Glutamatergic neuron (in vitro differentiated cells): ENCODE measurements around the gene MKS1. TPM values are rescaled to one million over a fixed set of nuclear protein-coding genes. Genes with fewer than 3 reads are reported as not detected.

Source experiments
- DNase-seq: peaks from one replicate; pipeline ENCODE4 v3.0.0; 2022
- H3K27ac Mint-ChIP-seq: one replicate; pipeline ENCODE4 v1.8.0; 2020; ENCODE audit warnings: mild to moderate bottlenecking, mixed read lengths, inconsistent platforms; ENCODE audit not compliant: unreplicated experiment
- H3K27me3 Mint-ChIP-seq: one replicate; pipeline ENCODE4 v1.8.0; 2020; ENCODE audit warnings: mild to moderate bottlenecking, moderate library complexity, mixed read lengths, inconsistent platforms; ENCODE audit not compliant: unreplicated experiment
- H3K36me3 Mint-ChIP-seq: one replicate; pipeline ENCODE4 v1.8.0; 2020; ENCODE audit warnings: mild to moderate bottlenecking, mixed read lengths, inconsistent platforms; ENCODE audit not compliant: unreplicated experiment
- H3K4me1 Mint-ChIP-seq: one replicate; pipeline ENCODE4 v1.8.0; 2020; ENCODE audit warnings: mild to moderate bottlenecking, low read depth, mixed read lengths, inconsistent platforms; ENCODE audit not compliant: unreplicated experiment
- H3K4me3 Mint-ChIP-seq: one replicate; pipeline ENCODE4 v1.8.0; 2020; ENCODE audit warnings: mild to moderate bottlenecking, mixed read lengths, inconsistent platforms; ENCODE audit not compliant: unreplicated experiment
- H3K9me3 Mint-ChIP-seq: one replicate; pipeline ENCODE4 v1.8.0; 2020; ENCODE audit warnings: mild to moderate bottlenecking, moderate library complexity, mixed read lengths, inconsistent platforms; ENCODE audit not compliant: unreplicated experiment
- total RNA-seq: library from RNA; stranded (reverse); fragmentation: NEBNext Ultra II Directional; extraction: Animal tissue kit (Norgen Biotek cat#: 25700); gene quantifications from one replicate; pipeline ENCODE4 v1.2.1, GENCODE V29; 2021; ENCODE audit not compliant: unreplicated experiment
- TF ChIP-seq, protein P1 (sequence below): fragments of 200-600 bp; sonication (generic); IDR thresholded peaks from one replicate; pipeline ENCODE4 v1.5.0; 2021; ENCODE audit not compliant: partially characterized antibody, unreplicated experiment

Gene MKS1
- total RNA-seq, 1 donor from 2014 or later, result 41.8 TPM

DNA sequence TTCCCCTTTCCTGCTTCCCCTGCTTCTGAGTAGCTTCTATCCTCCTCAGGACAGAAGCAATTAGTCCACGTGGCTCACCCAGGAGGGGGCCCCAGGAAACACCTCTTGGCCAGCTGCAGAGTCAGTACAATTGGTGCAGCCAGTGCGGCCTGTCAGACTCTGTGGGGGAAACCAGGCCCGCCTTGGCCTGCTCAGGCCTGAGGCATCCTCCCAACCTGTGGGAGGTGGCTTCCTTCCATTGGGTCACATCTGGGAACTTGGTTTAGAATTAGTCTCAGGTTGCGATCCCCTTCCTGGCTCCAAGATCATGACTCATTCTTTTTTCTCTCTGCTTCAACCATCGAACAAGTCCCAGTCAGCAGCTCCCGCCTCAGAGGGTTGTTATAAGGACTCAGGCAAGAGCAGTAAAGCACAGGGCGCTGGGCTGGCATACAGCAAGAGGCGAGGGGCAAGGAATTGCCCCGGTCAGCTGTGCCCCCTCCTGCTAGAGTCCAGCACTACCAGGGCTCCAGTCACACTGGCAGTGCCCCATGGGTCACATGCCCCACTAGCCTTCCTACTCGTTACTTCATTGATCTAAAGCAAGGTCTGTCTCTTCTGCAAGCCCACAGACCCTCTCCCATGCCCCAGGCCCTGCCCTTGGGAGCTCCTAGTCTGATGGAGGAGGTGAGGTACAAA is 34.6 kb downstream of the MKS1 start:
- TF ChIP-seq, protein P1, sequence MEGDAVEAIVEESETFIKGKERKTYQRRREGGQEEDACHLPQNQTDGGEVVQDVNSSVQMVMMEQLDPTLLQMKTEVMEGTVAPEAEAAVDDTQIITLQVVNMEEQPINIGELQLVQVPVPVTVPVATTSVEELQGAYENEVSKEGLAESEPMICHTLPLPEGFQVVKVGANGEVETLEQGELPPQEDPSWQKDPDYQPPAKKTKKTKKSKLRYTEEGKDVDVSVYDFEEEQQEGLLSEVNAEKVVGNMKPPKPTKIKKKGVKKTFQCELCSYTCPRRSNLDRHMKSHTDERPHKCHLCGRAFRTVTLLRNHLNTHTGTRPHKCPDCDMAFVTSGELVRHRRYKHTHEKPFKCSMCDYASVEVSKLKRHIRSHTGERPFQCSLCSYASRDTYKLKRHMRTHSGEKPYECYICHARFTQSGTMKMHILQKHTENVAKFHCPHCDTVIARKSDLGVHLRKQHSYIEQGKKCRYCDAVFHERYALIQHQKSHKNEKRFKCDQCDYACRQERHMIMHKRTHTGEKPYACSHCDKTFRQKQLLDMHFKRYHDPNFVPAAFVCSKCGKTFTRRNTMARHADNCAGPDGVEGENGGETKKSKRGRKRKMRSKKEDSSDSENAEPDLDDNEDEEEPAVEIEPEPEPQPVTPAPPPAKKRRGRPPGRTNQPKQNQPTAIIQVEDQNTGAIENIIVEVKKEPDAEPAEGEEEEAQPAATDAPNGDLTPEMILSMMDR, result no peak
- H3K4me3 Mint-ChIP-seq, result no peak overlapping the region
- peaks cover 2% of the 10 kb centered on the region for H3K27me3 Mint-ChIP-seq
- H3K4me1 Mint-ChIP-seq, result no peaks in the 10 kb centered on the region
- no peaks in the 10 kb centered on the region for H3K36me3 Mint-ChIP-seq
- peaks cover 6% of the 10 kb centered on the region for H3K9me3 Mint-ChIP-seq
- no peak overlapping the region for H3K27ac Mint-ChIP-seq
- DNase-seq, result no peak

DNA sequence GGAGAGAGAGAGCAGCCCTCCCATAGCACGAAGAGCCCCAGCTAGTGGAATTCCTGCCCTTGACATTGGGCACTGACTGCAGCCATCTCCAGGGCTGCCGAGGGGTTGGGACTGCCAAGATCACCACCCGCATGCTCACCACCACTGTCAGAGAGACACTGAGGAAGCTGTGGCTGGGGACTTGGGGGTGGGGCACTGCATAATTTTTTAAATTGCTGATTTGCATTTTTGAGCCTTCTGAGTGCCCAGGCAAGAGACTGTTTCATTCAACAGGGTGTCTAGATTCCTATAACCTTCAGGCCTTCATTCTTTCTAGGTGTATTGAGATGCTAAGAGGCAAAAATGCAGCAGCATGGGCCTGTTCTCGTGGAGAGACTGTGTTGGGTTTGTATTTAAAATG is 35.5 kb downstream of the MKS1 start:
- Mint-ChIP-seq H3K27me3 (peaks cover 2% of the 10 kb centered on the region), H3K4me3 (no peak overlapping the region), H3K36me3 (no peaks in the 10 kb centered on the region), H3K27ac (no peak overlapping the region), H3K9me3 (peaks cover 6% of the 10 kb centered on the region), H3K4me1 (no peaks in the 10 kb centered on the region)
- no peak for DNase-seq
- TF ChIP-seq, protein P1, result no peak

GRCh38 chr17:58181796-58182195 is 37.3 kb downstream of the MKS1 start:
- Mint-ChIP-seq H3K9me3 (peaks cover 4% of the 10 kb centered on the region), H3K36me3 (no peaks in the 10 kb centered on the region)
- TF ChIP-seq, protein P1, result no peak

DNA sequence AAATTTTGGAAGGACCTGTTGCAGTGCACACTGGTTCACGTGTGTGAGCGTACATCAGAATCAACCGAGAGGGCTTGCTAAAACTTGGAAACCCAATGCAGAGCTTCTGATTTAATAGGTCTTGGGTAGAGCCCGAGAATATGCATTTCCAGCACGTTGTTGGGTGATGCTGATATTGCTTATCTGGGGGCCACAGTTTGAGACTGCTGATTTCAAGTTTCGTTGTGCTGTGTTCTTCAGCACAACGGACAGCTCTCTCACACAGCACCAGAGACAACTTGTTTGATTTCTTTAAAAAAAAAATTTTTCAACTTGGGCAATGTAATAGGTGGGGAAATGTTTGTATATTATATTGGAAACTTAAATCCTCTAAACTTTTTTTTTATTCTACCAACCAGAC is 42.9 kb downstream of the MKS1 start:
- Mint-ChIP-seq H3K36me3 (no peaks in the 10 kb centered on the region), H3K9me3 (no peaks in the 10 kb centered on the region), H3K4me1 (no peaks in the 10 kb centered on the region), H3K4me3 (no peak overlapping the region), H3K27ac (no peak overlapping the region), H3K27me3 (no peaks in the 10 kb centered on the region)
- no peak for DNase-seq
- TF ChIP-seq, protein P1, result no peak

More at GRCh38 chr17:58181796-58182195, 37.3 kb downstream of the MKS1 start:
- no peak overlapping the region for H3K4me3 Mint-ChIP-seq
- no peak overlapping the region for H3K27ac Mint-ChIP-seq
- no peak for DNase-seq
- H3K27me3 Mint-ChIP-seq, result peaks cover 2% of the 10 kb centered on the region
- no peaks in the 10 kb centered on the region for H3K4me1 Mint-ChIP-seq

- Mint-ChIP-seq H3K27me3 (no peaks in the 10 kb centered on the region), H3K36me3 (no peaks in the 10 kb centered on the region), H3K4me1 (no peaks in the 10 kb centered on the region), H3K27ac (no peak overlapping the region), H3K4me3 (no peak overlapping the region), H3K9me3 (no peaks in the 10 kb centered on the region)
- DNase-seq, result no peak
- TF ChIP-seq, protein P1, result no peak
Observed at GRCh38 chr17:58174871-58175270, 44.2 kb downstream of the MKS1 start.
